Upper lobe of left lung (tissue), 6 donors: ENCODE results near the gene PCDHB5. TPM values are rescaled to one million over a fixed set of nuclear protein-coding genes. Genes with fewer than 3 reads are reported as not detected.
"Not testable (repeated sequence)": the region's sequence is repeated elsewhere in the genome, so short reads cannot be mapped to it uniquely, and the experiment has no call there.

Experiments used
- ATAC-seq, 2 donors: fragments of 200-7000 bp; cut with Tn5 transposase; one replicate each; pipeline ENCODE4 v1.9.1; 2022; ENCODE audit warnings: mild to moderate bottlenecking in 2 of 2, moderate library complexity in 2 of 2; ENCODE audit not compliant: low FRiP score in 2 of 2
- DNase-seq, 2 donors: peaks; one replicate each; pipeline ENCODE4 v3.0.0-alpha.2; 2019 to 2020
- H3K27ac ChIP-seq, 4 donors: fragments of 200-600 bp; sonication (generic); one replicate each; pipeline ENCODE4 v1.5.1; 2016 to 2019
- H3K27me3 ChIP-seq, 4 donors: fragments of 200-600 bp; sonication (generic); one replicate each; pipeline ENCODE4 v1.5.1; 2017 to 2019
- H3K36me3 ChIP-seq, 4 donors: fragments of 200-600 bp; sonication (generic); one replicate each; pipeline ENCODE4 v1.5.1; 2016 to 2019
- H3K4me1 ChIP-seq, 4 donors: fragments of 200-600 bp; sonication (generic); one replicate each; pipeline ENCODE4 v1.5.1; 2018 to 2019
- H3K4me3 ChIP-seq, 4 donors: fragments of 200-600 bp; sonication (generic); one replicate each; pipeline ENCODE4 v1.5.1; 2017 to 2019; ENCODE audit warnings: mild to moderate bottlenecking in 2 of 4, moderate library complexity in 1 of 4
- H3K9me3 ChIP-seq, 4 donors: fragments of 200-600 bp; sonication (generic); one replicate each; pipeline ENCODE4 v1.5.1; 2018 to 2019
- EP300 ChIP-seq, 4 donors: sonication (generic); formaldehyde crosslinking; IDR thresholded peaks; one replicate each; pipeline ENCODE4 v1.5.1; 2017; ENCODE audit warnings: antibody characterized with exemption in 4 of 4, control low read depth in 2 of 4
- POLR2A ChIP-seq, 4 donors: fragments of 450-650 bp; IDR thresholded peaks; one replicate each; pipeline ENCODE4 v1.5.1; 2016 to 2017; ENCODE audit warnings: antibody characterized with exemption in 4 of 4, mild to moderate bottlenecking in 2 of 4
- POLR2AphosphoS5 ChIP-seq, 2 donors: sonication (generic); formaldehyde crosslinking; IDR thresholded peaks; one replicate each; pipeline ENCODE4 v1.5.1; 2017; ENCODE audit warnings: antibody characterized with exemption in 2 of 2
- WGBS, 2 donors: methylation state at CpG; one replicate each; pipeline ENCODE4 v1.1.5; 2017 to 2018; 5-methylcytosine and 5-hydroxymethylcytosine counted together
- total RNA-seq, 6 donors: library from RNA; depleted of rRNA in 4 of 6; stranded (reverse); fragments of >200 nt in 4 of 6; gene quantifications; one replicate each; pipeline versions ENCODE4 v1.1.0 to v1.2.1, GENCODE V29; 2016 to 2021
- TF ChIP-seq, protein P1 (sequence below), 6 experiments: fragments of 450-650 bp in 4 of 6; fragments of 200-600 bp in 2 of 6; sonication (generic) in 2 of 6; IDR thresholded peaks; one replicate each; pipeline ENCODE4 v1.5.1; 2016 to 2019; ENCODE audit warnings: antibody characterized with exemption in 6 of 6
- donor health status: DM: no; HTN: no; CAD: no; lungs with moderate emphysema.
- donor health status: DM: no; HTN: yes; CAD: no; lungs with severe emphysema.

The PCDHB5 gene
- total RNA-seq, 6 donors from 2014 or later, result 1.8 to 22.4 (median 2.2) TPM

GRCh38 chr5:141149812-141150211, 14.8 kb downstream of the PCDHB5 start, which contains the start of gene PCDHB6:
PCDHB6 (plus strand) TSS chr5:141150057; CDS start chr5:141150258, 201 bp downstream.
- H3K36me3 ChIP-seq, result no peaks in the 10 kb centered on the region
- H3K4me1 ChIP-seq, result no peaks in the 10 kb centered on the region
- WGBS, 2 donors, result 13 to 17% methylated on average over 18 of the region's 18 CpGs
- H3K4me3 ChIP-seq, result peak within 1 kb of the TSS in 1 of 4 donors; percentile 17
- ATAC-seq, result no peak
- TF ChIP-seq EP300 (IDR thresholded peaks at IDR 0.05), result no peak
- TF ChIP-seq POLR2AphosphoS5 (IDR thresholded peaks at IDR 0.05), result no peak
- TF ChIP-seq POLR2A (IDR thresholded peaks at IDR 0.05), result no peak
- TF ChIP-seq, protein P1, sequence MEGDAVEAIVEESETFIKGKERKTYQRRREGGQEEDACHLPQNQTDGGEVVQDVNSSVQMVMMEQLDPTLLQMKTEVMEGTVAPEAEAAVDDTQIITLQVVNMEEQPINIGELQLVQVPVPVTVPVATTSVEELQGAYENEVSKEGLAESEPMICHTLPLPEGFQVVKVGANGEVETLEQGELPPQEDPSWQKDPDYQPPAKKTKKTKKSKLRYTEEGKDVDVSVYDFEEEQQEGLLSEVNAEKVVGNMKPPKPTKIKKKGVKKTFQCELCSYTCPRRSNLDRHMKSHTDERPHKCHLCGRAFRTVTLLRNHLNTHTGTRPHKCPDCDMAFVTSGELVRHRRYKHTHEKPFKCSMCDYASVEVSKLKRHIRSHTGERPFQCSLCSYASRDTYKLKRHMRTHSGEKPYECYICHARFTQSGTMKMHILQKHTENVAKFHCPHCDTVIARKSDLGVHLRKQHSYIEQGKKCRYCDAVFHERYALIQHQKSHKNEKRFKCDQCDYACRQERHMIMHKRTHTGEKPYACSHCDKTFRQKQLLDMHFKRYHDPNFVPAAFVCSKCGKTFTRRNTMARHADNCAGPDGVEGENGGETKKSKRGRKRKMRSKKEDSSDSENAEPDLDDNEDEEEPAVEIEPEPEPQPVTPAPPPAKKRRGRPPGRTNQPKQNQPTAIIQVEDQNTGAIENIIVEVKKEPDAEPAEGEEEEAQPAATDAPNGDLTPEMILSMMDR (IDR thresholded peaks at IDR 0.05), result peak in 1 of 6 experiments; percentile 12
- no peaks in the 10 kb centered on the region for H3K27me3 ChIP-seq
- peaks cover 16 to 43% (median 28%) of the 10 kb centered on the region in 4 donors for H3K9me3 ChIP-seq
- no peak for DNase-seq
- no peak within 1 kb of the TSS for H3K27ac ChIP-seq

DNA sequence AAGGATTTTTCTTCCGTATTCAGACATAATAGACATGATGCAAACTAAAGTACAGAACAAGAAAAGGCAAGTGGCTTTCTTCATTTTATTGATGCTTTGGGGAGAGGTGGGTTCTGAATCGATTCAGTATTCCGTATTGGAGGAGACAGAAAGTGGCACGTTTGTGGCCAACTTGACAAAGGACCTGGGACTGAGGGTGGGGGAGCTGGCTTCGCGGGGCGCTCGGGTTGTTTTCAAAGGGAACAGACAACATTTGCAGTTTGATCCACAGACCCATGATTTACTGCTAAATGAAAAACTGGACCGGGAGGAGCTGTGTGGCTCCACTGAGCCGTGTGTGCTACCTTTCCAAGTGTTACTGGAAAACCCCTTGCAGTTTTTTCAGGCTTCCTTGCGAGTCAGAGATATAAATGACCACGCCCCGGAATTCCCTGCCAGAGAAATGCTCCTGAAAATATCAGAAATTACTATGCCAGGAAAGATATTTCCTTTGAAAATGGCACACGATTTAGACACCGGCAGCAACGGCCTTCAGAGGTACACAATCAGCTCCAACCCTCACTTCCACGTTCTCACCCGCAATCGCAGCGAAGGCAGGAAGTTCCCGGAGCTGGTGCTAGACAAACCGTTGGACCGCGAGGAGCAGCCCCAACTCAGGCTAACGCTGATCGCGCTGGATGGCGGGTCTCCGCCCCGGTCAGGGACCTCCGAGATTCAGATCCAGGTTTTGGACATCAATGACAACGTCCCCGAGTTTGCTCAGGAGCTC, 15.4 kb downstream of the PCDHB5 start:
- peak overlapping the region in 1 of 4 donors; percentile 17 for H3K4me3 ChIP-seq
- no peaks in the 10 kb centered on the region for H3K4me1 ChIP-seq
- DNase-seq (peak in 1 of 2 donors; percentile 47), ATAC-seq (no peak)
- no peak for TF ChIP-seq EP300 (IDR thresholded peaks at IDR 0.05)
- no peak for TF ChIP-seq POLR2A (IDR thresholded peaks at IDR 0.05)
- TF ChIP-seq, protein P1 (IDR thresholded peaks at IDR 0.05), result no peak
- no peak for TF ChIP-seq POLR2AphosphoS5 (IDR thresholded peaks at IDR 0.05)
- H3K27me3 ChIP-seq, result no peaks in the 10 kb centered on the region
- WGBS, 2 donors, result 29 to 41% methylated on average over 24 to 33 of the region's 33 CpGs
- no peak overlapping the region for H3K27ac ChIP-seq
- peaks cover 16 to 46% (median 31%) of the 10 kb centered on the region in 4 donors for H3K9me3 ChIP-seq
- no peaks in the 10 kb centered on the region for H3K36me3 ChIP-seq

- ATAC-seq, result no peak
- Histone ChIP-seq H3K4me3 (no peak overlapping the region), H3K9me3 (peaks cover 16 to 46% (median 35%) of the 10 kb centered on the region in 4 donors), H3K4me1 (no peaks in the 10 kb centered on the region), H3K36me3 (no peaks in the 10 kb centered on the region), H3K27ac (no peak overlapping the region), H3K27me3 (no peaks in the 10 kb centered on the region)
- TF ChIP-seq POLR2A (IDR thresholded peaks at IDR 0.05), result no peak
- TF ChIP-seq POLR2AphosphoS5 (IDR thresholded peaks at IDR 0.05), result no peak
- TF ChIP-seq, protein P1 (IDR thresholded peaks at IDR 0.05), result no peak
- no peak for TF ChIP-seq EP300 (IDR thresholded peaks at IDR 0.05)
- no peak for DNase-seq
- WGBS, 2 donors, result 34 to 42% methylated on average over 13 of the region's 13 CpGs
These were observed 16.0 kb downstream of the PCDHB5 start for GRCh38 chr5:141150993-141151325.

- not testable (repeated sequence) for H3K4me1 ChIP-seq, H3K27me3 ChIP-seq, H3K4me3 ChIP-seq, H3K36me3 ChIP-seq, H3K27ac ChIP-seq, ATAC-seq
- peaks cover 16 to 49% (median 41%) of the 10 kb centered on the region in 4 donors for H3K9me3 ChIP-seq
- peak in 1 of 2 donors; percentile 63 for DNase-seq
- WGBS, 2 donors, result 48% methylated on average over 26 of the region's 41 CpGs; no CpG with 5 or more reads in 1 of the 2 donors
These were observed 16.6 kb downstream of the PCDHB5 start for GRCh38 chr5:141151632-141152031.

GRCh38 chr5:141152096-141152495, 17.1 kb downstream of the PCDHB5 start:
- not testable (repeated sequence) for H3K27ac ChIP-seq, ATAC-seq, H3K4me3 ChIP-seq, H3K4me1 ChIP-seq, H3K27me3 ChIP-seq, H3K36me3 ChIP-seq
- WGBS, 2 donors, result 25 to 37% methylated on average over 2 to 5 of the region's 36 CpGs
- DNase-seq, result peak in 1 of 2 donors; percentile 67
- H3K9me3 ChIP-seq, result peaks cover 18 to 54% (median 45%) of the 10 kb centered on the region in 4 donors
